Prostate gland (tissue), 2 donors: ENCODE results near the gene ARL15. TPM values are rescaled to one million over a fixed set of nuclear protein-coding genes. Genes with fewer than 3 reads are reported as not detected.

Source experiments
- DNase-seq: peaks from one replicate; pipeline ENCODE4 v3.0.0-alpha.2; 2019; ENCODE audit warnings: low spot score
- H3K27ac ChIP-seq, 2 donors: fragments of 200-600 bp; sonication (generic); 2 replicates each; pipeline ENCODE4 v1.5.1; 2017 to 2019
- H3K27me3 ChIP-seq: fragments of 200-600 bp; sonication (generic); replicated peaks from 2 replicates; pipeline ENCODE4 v1.5.1; 2019; ENCODE audit not compliant: insufficient read depth
- H3K36me3 ChIP-seq, 2 donors: fragments of 200-600 bp; sonication (generic); 1 replicate in 1 of 2; 2 replicates in 1 of 2; pipeline versions ENCODE4 v1.5.1 to v1.8.1; 2017 to 2019
- H3K4me1 ChIP-seq: fragments of 200-600 bp; sonication (generic); replicated peaks from 2 replicates; pipeline ENCODE4 v1.5.1; 2019
- H3K4me3 ChIP-seq, 2 donors: fragments of 200-600 bp; sonication (generic); 2 replicates each; pipeline ENCODE4 v1.5.1; 2017 to 2019
- H3K9me3 ChIP-seq: fragments of 200-600 bp; sonication (generic); 2 replicates; pipeline ENCODE4 v1.5.1; 2017
- CTCF ChIP-seq, 4 experiments: fragments of 200-600 bp in 2 of 4; fragments of 450-650 bp in 2 of 4; sonication (generic) in 2 of 4; IDR thresholded peaks; 1 replicate in 3 of 4; 2 replicates in 1 of 4; pipeline ENCODE4 v1.5.1; 2016 to 2019; ENCODE audit warnings: antibody characterized with exemption in 4 of 4, mild to moderate bottlenecking in 2 of 4, moderate library complexity in 2 of 4
- POLR2A ChIP-seq: fragments of 450-650 bp; IDR thresholded peaks from one replicate; pipeline ENCODE4 v1.6.1; 2016; ENCODE audit warnings: antibody characterized with exemption, mild to moderate bottlenecking
- POLR2AphosphoS5 ChIP-seq: sonication (generic); formaldehyde crosslinking; IDR thresholded peaks from one replicate; pipeline ENCODE4 v1.6.1; 2017; ENCODE audit warnings: antibody characterized with exemption
- whole genome bisulfite sequencing: methylation state at CpG from one replicate; pipeline ENCODE4 v1.1.5; 2018; 5-methylcytosine and 5-hydroxymethylcytosine counted together
- intact Hi-C: fragments of 100-400 bp; cut with DNase I; formaldehyde crosslinking; loops from one replicate; pipeline ENCODE4 v1.14.2; 2022
- total RNA-seq, 2 donors: library from RNA; depleted of rRNA; stranded (reverse); fragments of >200 nt; gene quantifications; one replicate each; pipeline ENCODE4 v1.1.0, GENCODE V29; 2016

The ARL15 gene
- total RNA-seq, 2 donors from 2014 or later: 16.1 to 38.4 TPM

- Histone ChIP-seq H3K9me3 (no peaks in the 10 kb centered on the region), H3K4me1 (no peaks in the 10 kb centered on the region), H3K27me3 (no peaks in the 10 kb centered on the region), H3K36me3 (no peaks in the 10 kb centered on the region), H3K27ac (no peak overlapping the region), H3K4me3 (no peak overlapping the region)
- DNase-seq: no peak
- intact Hi-C loops: no loop called here
- TF ChIP-seq POLR2A (no peak), POLR2AphosphoS5 (no peak), CTCF (IDR thresholded peaks at IDR 0.05) (no peak)
These were observed 393.3 kb downstream of the ARL15 start for GRCh38 chr5:53917095-53917494.

- Histone ChIP-seq H3K27ac (no peak overlapping the region), H3K36me3 (no peaks in the 10 kb centered on the region), H3K4me3 (no peak overlapping the region), H3K27me3 (no peaks in the 10 kb centered on the region), H3K9me3 (no peaks in the 10 kb centered on the region), H3K4me1 (no peaks in the 10 kb centered on the region)
- WGBS: 93% methylated on average over 1 of the region's 1 CpG
- DNase-seq: no peak
- intact Hi-C loops: no loop called here
- TF ChIP-seq POLR2A: no peak
- no peak for TF ChIP-seq CTCF (IDR thresholded peaks at IDR 0.05)
- TF ChIP-seq POLR2AphosphoS5: no peak
These were observed 395.3 kb downstream of the ARL15 start for GRCh38 chr5:53915120-53915519.

GRCh38 chr5:53913941-53914340 lies 396.4 kb downstream of the ARL15 start:
- 71% methylated on average over 1 of the region's 1 CpG for WGBS
- Histone ChIP-seq H3K36me3 (no peaks in the 10 kb centered on the region), H3K4me3 (no peak overlapping the region), H3K9me3 (no peaks in the 10 kb centered on the region), H3K27me3 (no peaks in the 10 kb centered on the region), H3K27ac (no peak overlapping the region), H3K4me1 (no peaks in the 10 kb centered on the region)
- no peak for TF ChIP-seq POLR2AphosphoS5
- no peak for TF ChIP-seq POLR2A
- TF ChIP-seq CTCF (IDR thresholded peaks at IDR 0.05): no peak
- intact Hi-C loops: no loop called here
- DNase-seq: no peak

- Histone ChIP-seq H3K27ac (no peak overlapping the region), H3K9me3 (no peaks in the 10 kb centered on the region), H3K4me1 (no peaks in the 10 kb centered on the region), H3K4me3 (no peak overlapping the region), H3K36me3 (no peaks in the 10 kb centered on the region), H3K27me3 (no peaks in the 10 kb centered on the region)
- intact Hi-C loops: no loop called here
- no peak for DNase-seq
- WGBS: 82% methylated on average over 2 of the region's 2 CpGs
- no peak for TF ChIP-seq CTCF (IDR thresholded peaks at IDR 0.05)
- TF ChIP-seq POLR2AphosphoS5: no peak
- TF ChIP-seq POLR2A: no peak
These were observed 401.6 kb downstream of the ARL15 start for GRCh38 chr5:53908757-53909156.

- DNase-seq: no peak
- intact Hi-C loops: no loop called here
- Histone ChIP-seq H3K4me3 (no peak overlapping the region), H3K9me3 (no peaks in the 10 kb centered on the region), H3K27me3 (no peaks in the 10 kb centered on the region), H3K36me3 (no peaks in the 10 kb centered on the region), H3K4me1 (no peaks in the 10 kb centered on the region), H3K27ac (no peak overlapping the region)
- 98% methylated on average over 3 of the region's 3 CpGs for WGBS
- TF ChIP-seq POLR2A (no peak), CTCF (IDR thresholded peaks at IDR 0.05) (no peak), POLR2AphosphoS5 (no peak)
These were observed 402.5 kb downstream of the ARL15 start for GRCh38 chr5:53907827-53908226.
